ENCODE measurements around the gene SERPINA12. TPM values are rescaled to one million over a fixed set of nuclear protein-coding genes. Genes with fewer than 3 reads are reported as not detected.

SERPINA12 gene
- total and polyA plus RNA-seq, 2 of the 13 experiments (the other 11 are each of a cell fraction or from before 2014, with no cell fraction given): 0.08 TPM; not detected in 1

GRCh38 chr14:94558842-94559241 lies 49.6 kb upstream of the SERPINA12 start:
- H4K20me1 ChIP-seq (ENCODE audit: insufficient read depth, low read length): no peaks in the 10 kb centered on the region
- BruUV-seq (replicated peaks): no TSS peak
- H3K9me3 ChIP-seq (ENCODE audit: low read length): peaks cover 21% of the 10 kb centered on the region
- FAIRE-seq: no peak
- in situ Hi-C loops (cut with HindIII; ENCODE audit: extremely low pct_ligation_motif_present, low pct_unique_long_range_greater_than_20kb) (no loop called here), intact Hi-C loops (cut with micrococcal nuclease; ENCODE audit: unreplicated experiment) (no loop called here)
- CTCF ChIA-PET (ENCODE audit: low intra/inter-chr PET ratio, low total read pairs): no interaction called here
- no peak overlapping the region for H3K4me2 ChIP-seq (ENCODE audit: low read depth, low read length)
- no peaks in the 10 kb centered on the region for H3K27me3 ChIP-seq (ENCODE audit: control insufficient read depth in 1 of 2, insufficient read depth in 2 of 2, low read length in 2 of 2)
- POLR2A ChIA-PET: interaction anchor here (1.5 kb wide), 1 partner anchor 41 kb away, joined by 5 read pairs; no protein-coding TSS in a partner anchor
- H3K4me3 ChIP-seq (replicated peaks in 1 of 3; ENCODE audit: insufficient read depth in 1 of 3, low read depth in 2 of 3, low read length in 3 of 3): no peak overlapping the region
- no peak overlapping the region for H3K9ac ChIP-seq (ENCODE audit: insufficient read depth, low read depth, low read length)
- no peak overlapping the region for H2AFZ ChIP-seq (ENCODE audit: low read length)
- WGBS (ENCODE audit: low lambda C conversion rate): 75% methylated on average over 2 of the region's 2 CpGs
- no peak for DNase-seq (ENCODE audit: low spot score)
- 0 out of 3 replicates have a peak, but pooled peaks have one; percentile 21 for ATAC-seq
- no peak for TF ChIP-seq KDM5B (CRISPR knock-in tag; IDR thresholded peaks at IDR 0.05; ENCODE audit: borderline replicate concordance)
- no peak for TF ChIP-seq PLSCR1 (CRISPR knock-in tag; IDR thresholded peaks at IDR 0.05; ENCODE audit: borderline replicate concordance)
- no peak for TF ChIP-seq PHF20 (CRISPR knock-in tag; IDR thresholded peaks at IDR 0.05)
- no peak for TF ChIP-seq ZBTB26 (CRISPR knock-in tag; IDR thresholded peaks at IDR 0.05; ENCODE audit: borderline replicate concordance)
- TF ChIP-seq ZNF687 (CRISPR knock-in tag; IDR thresholded peaks at IDR 0.05): no peak
- TF ChIP-seq KDM2A (CRISPR knock-in tag; IDR thresholded peaks at IDR 0.05; ENCODE audit: borderline replicate concordance, low read depth): no peak
- TF ChIP-seq ZNF503 (CRISPR knock-in tag; IDR thresholded peaks at IDR 0.05): no peak
- TF ChIP-seq E2F2 (CRISPR knock-in tag; IDR thresholded peaks at IDR 0.05; ENCODE audit: borderline replicate concordance): no peak
- TF ChIP-seq ZNF24 (IDR thresholded peaks at IDR 0.05): no peak
- TF ChIP-seq PHF8 (CRISPR knock-in tag; IDR thresholded peaks at IDR 0.05): no peak
- H3K36me3 ChIP-seq (replicated peaks in 1 of 2; ENCODE audit: control insufficient read depth in 1 of 2, insufficient read depth in 2 of 2, low read length in 2 of 2): no peaks in the 10 kb centered on the region
- H3K27ac ChIP-seq (ENCODE audit: extremely low read length, insufficient read depth, low read length): no peak overlapping the region
- H3K4me1 ChIP-seq (ENCODE audit: insufficient read depth, low read length): peaks cover 54% of the 10 kb centered on the region
- H3K79me2 ChIP-seq (ENCODE audit: insufficient read depth, low read length): peaks cover 3% of the 10 kb centered on the region

Data from HepG2 (cell line).